HL-60 (cell line): Measurements from ENCODE around the gene CTAG2.
"Not testable (repeated sequence)": the region's sequence is repeated elsewhere in the genome, so short reads cannot be mapped to it uniquely, and the experiment has no call there.

ENCODE experiments used
- DNase-seq, 2 experiments: peaks; one replicate each; pipeline ENCODE4 v3.0.0-alpha.2; 2010 to 2020; ENCODE audit warnings: low read depth in 1 of 2, low spot score in 1 of 2
- H3K27ac ChIP-seq: fragments of 250-450 bp; sonication (Bioruptor Pico); replicated peaks from 2 replicates; pipeline ENCODE4 v1.5.1; 2020; ENCODE audit warnings: mild to moderate bottlenecking, moderate library complexity
- H3K27me3 ChIP-seq: fragments of 250-450 bp; sonication (Bioruptor Pico); 2 replicates; pipeline ENCODE4 v1.5.1; 2021; ENCODE audit warnings: mild to moderate bottlenecking, moderate library complexity; ENCODE audit not compliant: insufficient read depth, poor library complexity, severe bottlenecking
- H3K4me3 ChIP-seq: replicated peaks from 2 replicates; pipeline ENCODE4 v1.5.1; 2011; ENCODE audit warnings: mild to moderate bottlenecking, control low read depth, low read length; ENCODE audit not compliant: insufficient read depth
- CTCF ChIP-seq: IDR thresholded peaks from one replicate; pipeline ENCODE4 v1.5.1; 2011; ENCODE audit warnings: low read length, control low read depth, inconsistent platforms; ENCODE audit not compliant: insufficient read depth
- GABPA ChIP-seq: IDR thresholded peaks from 2 replicates; pipeline ENCODE4 v1.6.1; 2012; ENCODE audit warnings: low read depth
- POLR2AphosphoS5 ChIP-seq: IDR thresholded peaks from 2 replicates; pipeline ENCODE4 v1.6.1; 2012; ENCODE audit warnings: low read depth
- SPI1 ChIP-seq: IDR thresholded peaks from 2 replicates; pipeline ENCODE4 v1.6.1; 2012; ENCODE audit warnings: low read depth, mild to moderate bottlenecking, borderline replicate concordance
- TF ChIP-seq, protein P1 (sequence below): IDR thresholded peaks from 2 replicates; pipeline ENCODE4 v1.6.1; 2012; ENCODE audit warnings: low read depth; ENCODE audit not compliant: insufficient replicate concordance

The CTAG2 gene

GRCh38 chrX:154693394-154693793, 40.0 kb upstream of the CTAG2 start:
- TF ChIP-seq, protein P1, sequence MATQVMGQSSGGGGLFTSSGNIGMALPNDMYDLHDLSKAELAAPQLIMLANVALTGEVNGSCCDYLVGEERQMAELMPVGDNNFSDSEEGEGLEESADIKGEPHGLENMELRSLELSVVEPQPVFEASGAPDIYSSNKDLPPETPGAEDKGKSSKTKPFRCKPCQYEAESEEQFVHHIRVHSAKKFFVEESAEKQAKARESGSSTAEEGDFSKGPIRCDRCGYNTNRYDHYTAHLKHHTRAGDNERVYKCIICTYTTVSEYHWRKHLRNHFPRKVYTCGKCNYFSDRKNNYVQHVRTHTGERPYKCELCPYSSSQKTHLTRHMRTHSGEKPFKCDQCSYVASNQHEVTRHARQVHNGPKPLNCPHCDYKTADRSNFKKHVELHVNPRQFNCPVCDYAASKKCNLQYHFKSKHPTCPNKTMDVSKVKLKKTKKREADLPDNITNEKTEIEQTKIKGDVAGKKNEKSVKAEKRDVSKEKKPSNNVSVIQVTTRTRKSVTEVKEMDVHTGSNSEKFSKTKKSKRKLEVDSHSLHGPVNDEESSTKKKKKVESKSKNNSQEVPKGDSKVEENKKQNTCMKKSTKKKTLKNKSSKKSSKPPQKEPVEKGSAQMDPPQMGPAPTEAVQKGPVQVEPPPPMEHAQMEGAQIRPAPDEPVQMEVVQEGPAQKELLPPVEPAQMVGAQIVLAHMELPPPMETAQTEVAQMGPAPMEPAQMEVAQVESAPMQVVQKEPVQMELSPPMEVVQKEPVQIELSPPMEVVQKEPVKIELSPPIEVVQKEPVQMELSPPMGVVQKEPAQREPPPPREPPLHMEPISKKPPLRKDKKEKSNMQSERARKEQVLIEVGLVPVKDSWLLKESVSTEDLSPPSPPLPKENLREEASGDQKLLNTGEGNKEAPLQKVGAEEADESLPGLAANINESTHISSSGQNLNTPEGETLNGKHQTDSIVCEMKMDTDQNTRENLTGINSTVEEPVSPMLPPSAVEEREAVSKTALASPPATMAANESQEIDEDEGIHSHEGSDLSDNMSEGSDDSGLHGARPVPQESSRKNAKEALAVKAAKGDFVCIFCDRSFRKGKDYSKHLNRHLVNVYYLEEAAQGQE = no peak
- TF ChIP-seq SPI1 = no peak
- no peak for TF ChIP-seq CTCF
- no peak for TF ChIP-seq POLR2AphosphoS5
- TF ChIP-seq GABPA = no peak
- Histone ChIP-seq H3K4me3 (no peak overlapping the region), H3K27me3 (no peaks in the 10 kb centered on the region), H3K27ac (no peak overlapping the region)
- no peak for DNase-seq

- H3K4me3 ChIP-seq, H3K27ac ChIP-seq, H3K27me3 ChIP-seq, DNase-seq: not testable (repeated sequence)
These were observed 37.1 kb upstream of the CTAG2 start for GRCh38 chrX:154690438-154690837.

DNA sequence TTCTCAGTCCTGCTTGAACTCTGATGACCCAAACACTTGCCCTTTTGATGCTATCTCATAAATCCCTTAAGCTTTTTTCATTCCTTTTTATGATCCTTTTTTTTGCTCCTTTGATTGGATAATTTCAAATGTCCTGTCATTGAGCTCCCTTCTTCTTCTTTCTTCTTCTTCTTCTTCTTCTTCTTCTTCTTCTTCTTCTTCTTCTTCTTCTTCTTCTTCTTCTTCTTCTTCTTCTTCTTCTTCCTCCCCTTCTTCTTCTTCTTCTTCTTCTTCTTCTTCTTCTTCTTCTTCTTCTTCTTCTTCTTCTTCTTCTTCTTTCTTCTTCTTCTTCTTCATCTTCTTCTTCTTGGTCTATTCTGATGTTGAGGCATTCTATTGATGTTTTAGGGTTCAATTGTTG, 18.7 kb upstream of the CTAG2 start:
- H3K4me3 ChIP-seq, DNase-seq, H3K27me3 ChIP-seq, H3K27ac ChIP-seq: not testable (repeated sequence)

DNA sequence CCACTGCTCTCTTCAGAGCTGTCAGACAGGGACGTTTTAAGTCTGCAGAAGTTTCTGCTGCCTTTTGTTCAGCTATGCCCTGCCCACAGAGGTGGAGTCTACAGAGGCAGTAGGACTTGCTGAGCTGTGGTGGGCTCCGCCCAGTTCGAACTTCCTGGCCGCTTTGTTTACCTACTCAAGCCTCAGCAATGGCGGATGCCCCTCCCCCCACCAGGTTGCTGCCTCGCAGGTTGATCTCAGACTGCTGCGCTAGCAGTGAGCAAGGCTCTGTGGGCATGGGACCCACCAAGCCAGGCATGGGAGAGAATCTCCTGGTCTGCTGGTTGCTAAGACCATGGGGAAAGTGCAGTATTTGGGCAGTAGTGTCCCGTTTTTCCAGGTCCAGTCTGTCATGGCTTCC, 17.5 kb upstream of the CTAG2 start:
- not testable (repeated sequence) for H3K4me3 ChIP-seq, DNase-seq, H3K27me3 ChIP-seq, H3K27ac ChIP-seq

DNA sequence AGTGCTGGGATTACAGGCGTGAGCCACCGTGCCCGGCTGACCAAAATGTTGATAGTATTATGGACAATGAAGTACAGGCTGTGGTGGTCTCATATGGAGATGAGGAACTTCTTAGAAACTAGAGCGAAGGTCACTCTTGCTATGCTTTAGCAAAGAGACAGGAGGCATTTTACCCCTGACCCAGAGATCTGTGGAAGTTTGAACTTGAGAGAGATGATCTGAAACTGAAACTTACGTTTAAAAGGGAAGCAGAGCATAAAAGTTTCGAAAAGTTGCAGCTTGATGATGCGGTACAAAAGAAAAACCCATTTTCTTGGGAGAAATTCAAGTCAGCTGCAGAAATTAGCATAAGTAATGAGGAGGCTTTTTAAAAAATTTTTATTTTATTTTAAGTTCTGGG, 8.5 kb upstream of the CTAG2 start:
- TF ChIP-seq GABPA (no peak), SPI1 (no peak), CTCF (no peak), POLR2AphosphoS5 (no peak)
- TF ChIP-seq, protein P1 = no peak
- Histone ChIP-seq H3K27ac (no peak overlapping the region), H3K27me3 (no peaks in the 10 kb centered on the region), H3K4me3 (no peak overlapping the region)
- DNase-seq = no peak

DNA sequence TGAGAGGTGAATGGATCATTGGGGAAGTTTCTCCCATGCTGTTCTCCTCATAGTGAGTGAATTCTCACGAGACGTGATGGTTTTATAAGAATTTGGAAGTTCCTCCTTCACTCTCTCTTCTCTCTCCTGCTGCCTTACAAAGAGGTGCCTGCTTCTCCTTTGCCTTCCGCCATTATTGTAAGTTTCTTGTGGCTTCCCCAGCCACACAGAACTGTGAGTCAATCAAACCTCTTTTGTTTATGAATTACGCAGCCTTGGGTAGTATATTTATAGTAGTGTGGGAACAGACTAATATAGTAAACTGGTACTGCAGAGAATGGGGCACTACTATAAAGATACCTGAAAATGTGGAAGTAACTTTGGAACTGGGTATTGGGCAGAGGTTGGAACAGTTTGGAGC, 7.8 kb upstream of the CTAG2 start:
- no peak for TF ChIP-seq SPI1
- TF ChIP-seq, protein P1 = no peak
- no peak for TF ChIP-seq GABPA
- no peak for TF ChIP-seq CTCF
- DNase-seq = peak in 1 of 2 experiments; percentile 29
- Histone ChIP-seq H3K4me3 (no peak overlapping the region), H3K27me3 (no peaks in the 10 kb centered on the region), H3K27ac (no peak overlapping the region)
